AG20443 (cell line): ENCODE results near the gene CACTIN.
A peak's percentile ranks its signal among the peaks of the same experiment; 100 is the strongest.

Experiments
- DNase-seq: peaks from one replicate; pipeline ENCODE4 v3.0.0; 2012; ENCODE audit warnings: low spot score, mixed read lengths

CACTIN gene

DNA sequence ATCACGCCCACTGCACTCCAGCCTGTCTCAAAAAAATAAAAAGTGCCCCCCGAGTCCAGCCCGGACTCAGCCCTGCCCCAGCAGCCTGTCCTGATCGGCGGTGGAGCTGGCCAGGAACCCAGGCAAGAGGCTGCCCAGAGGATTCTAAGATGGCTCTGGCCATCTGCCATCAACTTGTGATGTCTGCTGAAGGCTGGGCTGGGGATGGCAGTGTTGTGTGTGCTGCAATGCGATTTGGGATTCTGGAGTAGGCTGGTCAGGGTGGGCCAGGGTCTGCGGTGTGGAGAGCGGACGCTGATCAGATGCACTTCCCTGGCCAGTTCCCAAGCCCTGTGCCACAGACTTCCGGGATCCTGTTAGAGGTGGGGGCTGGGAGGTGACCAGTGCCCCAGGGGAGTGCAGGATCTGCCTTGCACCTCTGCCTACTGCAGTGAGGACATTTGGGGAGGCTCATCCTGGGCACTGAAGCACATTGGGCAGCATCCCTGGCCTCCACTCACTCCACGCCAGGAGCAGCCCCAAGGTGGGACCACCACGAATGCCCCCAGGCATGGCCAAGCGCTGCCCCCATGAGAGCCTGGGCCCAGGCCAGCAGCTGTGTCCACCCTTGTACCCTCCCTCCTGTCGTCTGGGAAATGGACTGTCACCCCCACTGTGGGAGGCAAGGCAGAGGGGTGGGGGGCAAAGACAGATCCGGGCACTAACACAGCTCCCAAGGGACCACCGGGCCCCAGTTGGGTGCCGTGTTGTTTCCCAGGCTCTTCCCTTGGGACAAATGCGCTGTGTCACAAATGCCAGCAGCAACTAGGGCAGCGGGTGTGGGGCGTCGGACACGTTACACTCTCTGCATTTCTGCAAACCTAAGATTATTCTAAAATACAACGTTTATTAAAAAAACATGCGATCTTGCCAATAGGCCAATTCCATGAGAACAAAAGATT lies 16.5 kb downstream of the CACTIN start:
- no peak for DNase-seq

GRCh38 chr19:3608750-3609322 lies 17.8 kb downstream of the CACTIN start:
- no peak for DNase-seq

DNA sequence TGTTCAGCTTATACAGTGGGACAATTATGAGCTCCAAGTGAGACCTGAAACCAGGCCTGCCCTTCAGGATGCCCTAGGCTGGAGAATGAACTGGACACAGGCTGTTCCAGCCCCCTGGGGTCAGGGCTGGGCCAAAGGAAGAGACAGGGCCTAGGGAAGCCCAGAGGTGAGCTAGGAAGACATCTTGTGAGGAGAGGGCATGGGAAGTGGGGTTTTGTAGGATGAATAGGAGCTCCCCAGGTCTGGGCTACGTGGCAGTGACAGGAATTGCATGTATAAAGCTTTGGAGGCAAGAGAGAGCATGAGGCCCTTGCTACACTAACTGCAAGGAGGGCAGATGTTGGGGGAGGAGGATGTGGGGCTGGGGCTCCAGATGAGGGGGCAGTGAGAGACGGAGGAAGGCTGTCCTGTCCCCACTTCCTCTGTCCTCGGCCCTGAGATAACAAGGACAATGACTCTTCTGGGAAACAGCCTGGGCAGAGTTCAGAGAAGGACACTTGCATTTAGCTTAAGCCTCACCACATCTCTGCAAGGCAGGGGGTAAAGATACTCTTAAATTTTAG lies 18.4 kb downstream of the CACTIN start:
- DNase-seq, result no peak

DNA sequence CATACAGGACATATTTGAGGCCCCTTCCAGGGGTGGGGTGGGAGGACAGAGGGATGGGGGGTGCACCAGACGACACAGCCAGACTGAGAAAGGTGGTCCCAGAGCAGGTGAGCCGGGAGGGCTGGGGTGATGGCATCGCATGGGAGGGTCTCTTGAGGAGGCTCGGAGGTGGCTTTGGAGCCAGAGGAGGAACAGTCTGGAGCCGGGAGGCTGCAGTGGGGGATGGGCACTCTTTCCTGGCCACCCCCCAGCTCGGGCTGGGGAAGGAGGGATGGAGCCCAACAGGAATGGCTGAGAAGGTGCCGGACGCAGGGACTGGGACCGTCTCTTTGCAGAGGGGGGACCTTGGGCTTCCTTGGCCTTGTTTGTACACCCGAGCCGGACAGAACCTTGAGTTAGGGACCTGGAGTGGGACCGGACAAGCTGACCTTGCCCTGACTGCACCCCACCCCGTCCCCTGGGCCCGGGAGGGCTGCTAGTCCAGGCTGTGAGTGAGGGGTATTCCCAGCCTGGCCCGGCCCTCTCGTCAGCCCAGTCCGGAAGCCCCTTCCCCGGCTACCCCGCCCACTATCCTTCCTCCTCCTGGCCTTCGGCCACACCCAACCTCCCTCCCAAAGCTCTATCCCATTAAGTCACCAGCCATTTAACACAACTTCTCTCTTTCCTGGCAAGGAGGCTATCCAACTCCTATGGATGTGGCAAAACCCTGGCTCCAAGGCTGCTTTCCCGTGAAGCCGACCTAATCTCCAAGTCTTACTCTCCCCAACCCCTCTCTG lies 19.1 kb downstream of the CACTIN start:
- DNase-seq, result peak; percentile 65

- DNase-seq, result peak; percentile 94
Observed at GRCh38 chr19:3606690-3607289, 19.8 kb downstream of the CACTIN start, which contains the start of gene TBXA2R. Gene TBXA2R (minus strand): TSS chr19:3606875. CDS start chr19:3600634, 6,241 bp downstream.

GRCh38 chr19:3606174-3606689 lies 20.4 kb downstream of the CACTIN start:
- peak; percentile 59 for DNase-seq

DNA sequence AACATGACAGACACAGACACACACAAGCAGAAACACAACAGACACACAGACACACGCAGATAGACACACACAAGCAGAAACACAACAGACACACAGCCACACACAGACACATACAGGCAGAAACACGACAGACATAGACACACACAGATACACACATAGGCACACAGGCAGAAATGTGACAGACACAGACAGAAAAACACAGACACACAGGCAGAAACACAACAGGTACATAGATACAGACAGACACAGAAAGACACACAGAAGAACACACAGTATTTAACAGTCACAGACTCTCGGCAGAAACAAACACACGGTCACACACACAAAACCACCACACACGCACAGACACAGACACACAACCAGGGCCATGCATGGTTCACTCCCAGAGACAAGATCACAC lies 20.8 kb downstream of the CACTIN start:
- no peak for DNase-seq

GRCh38 chr19:3605361-3605760 lies 21.2 kb downstream of the CACTIN start:
- DNase-seq, result no peak

- DNase-seq, result no peak
Observed at GRCh38 chr19:3604987-3605343, 21.6 kb downstream of the CACTIN start.

- no peak for DNase-seq
Observed at GRCh38 chr19:3604227-3604986, 22.2 kb downstream of the CACTIN start.

DNA sequence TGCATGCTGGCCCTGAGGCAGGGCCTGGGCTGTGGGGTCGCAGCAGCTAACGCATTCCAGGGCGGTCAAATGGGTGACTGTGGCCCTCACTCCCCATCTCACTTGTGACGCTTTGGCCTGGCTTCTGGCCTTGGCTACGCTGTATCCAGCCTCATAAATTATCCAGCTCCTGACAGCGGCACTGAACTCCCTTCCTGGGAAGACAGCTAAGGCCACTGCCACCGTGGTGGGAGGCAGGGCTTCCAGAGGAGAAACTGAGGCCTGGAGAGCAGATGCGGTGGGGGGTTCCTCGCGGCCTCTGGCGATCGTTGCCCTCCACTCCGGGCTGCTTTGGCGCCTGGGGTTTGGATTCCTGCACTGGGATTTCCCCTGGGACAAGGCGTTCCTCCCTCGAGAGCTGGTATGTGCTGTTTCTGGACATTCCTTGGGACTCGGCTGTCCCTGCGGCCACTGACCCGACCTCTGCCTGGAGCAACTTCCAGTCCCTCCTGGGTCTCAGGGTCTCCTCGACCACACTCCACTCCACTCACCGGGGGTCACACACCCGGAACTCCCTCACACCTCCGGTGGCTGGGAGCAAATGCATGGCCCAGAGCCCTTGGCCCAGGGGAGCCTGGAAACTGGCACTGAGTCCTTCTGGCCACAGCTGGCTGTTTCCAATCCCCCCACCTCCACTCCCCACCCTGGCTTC lies 23.3 kb downstream of the CACTIN start:
- DNase-seq, result no peak

DNA sequence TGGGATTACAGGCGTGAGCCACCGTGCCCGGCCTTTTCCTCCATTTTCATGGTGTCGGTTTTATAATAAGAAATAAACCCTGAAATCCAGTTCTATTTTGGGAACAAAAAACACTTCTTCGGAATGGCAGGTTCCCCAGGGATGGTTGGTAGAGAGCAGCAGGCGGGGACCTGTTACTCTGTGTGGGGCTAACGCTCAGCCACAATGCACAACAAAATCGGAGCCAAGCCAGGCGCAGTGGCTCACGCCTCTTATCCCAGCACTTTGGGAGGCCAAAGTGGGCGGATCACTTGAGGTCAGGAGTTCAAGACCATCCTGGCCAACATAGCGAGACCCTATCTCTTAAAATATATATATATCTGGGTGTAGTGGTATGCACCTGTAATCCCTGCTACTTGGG lies 25.6 kb downstream of the CACTIN start:
- DNase-seq, result no peak

DNA sequence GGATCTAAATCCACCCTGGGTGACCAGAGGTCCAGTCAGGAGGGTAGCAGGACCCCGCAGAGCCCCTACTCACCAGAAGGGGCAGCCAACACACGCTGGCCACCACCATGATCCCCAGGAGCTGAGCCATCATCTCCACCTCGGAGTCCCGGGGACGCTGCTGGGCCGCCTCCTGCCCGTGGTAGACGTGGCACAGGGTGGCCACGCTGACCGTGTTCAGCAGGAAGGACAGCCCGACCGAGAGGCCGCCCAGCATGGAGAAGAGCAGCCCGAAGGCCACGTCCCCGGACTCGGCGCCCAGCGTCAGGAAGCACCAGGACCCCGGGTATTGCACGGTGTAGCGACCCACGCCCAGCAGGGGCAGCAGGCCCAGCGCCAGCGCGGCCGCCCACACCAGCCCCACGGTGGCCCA lies 26.8 kb downstream of the CACTIN start:
- DNase-seq, result no peak

DNA sequence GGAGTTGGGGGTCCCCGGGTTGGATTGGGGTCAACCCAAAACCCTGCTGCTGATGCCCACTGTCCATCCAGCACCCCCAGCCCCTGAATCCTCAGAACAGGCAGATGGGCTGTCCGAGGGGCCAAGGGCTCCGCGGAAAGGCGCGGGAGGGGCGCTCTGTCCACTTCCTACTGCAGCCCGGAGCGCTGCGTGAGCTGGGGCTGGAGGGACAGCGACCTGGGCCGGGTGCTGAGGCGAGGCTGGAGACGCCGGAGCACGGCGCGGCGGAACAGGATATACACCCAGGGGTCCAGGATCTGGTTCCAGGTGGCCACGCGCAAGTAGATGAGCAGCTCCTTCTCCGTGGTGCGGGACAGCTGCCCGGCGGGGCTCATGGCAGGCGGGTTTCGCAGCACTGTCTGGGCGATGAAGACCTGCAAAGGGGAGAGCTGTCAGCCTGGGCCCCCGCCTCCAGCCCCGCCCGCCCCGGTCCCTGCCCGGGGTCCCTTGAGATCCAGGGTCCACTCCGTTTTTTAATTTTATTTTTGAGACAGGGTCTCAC lies 31.0 kb downstream of the CACTIN start:
- no peak for DNase-seq

GRCh38 chr19:3593156-3593555 lies 33.4 kb downstream of the CACTIN start:
- no peak for DNase-seq

- DNase-seq, result no peak
Observed at GRCh38 chr19:3591876-3592613, 34.5 kb downstream of the CACTIN start.

GRCh38 chr19:3590991-3591659 lies 35.5 kb downstream of the CACTIN start:
- no peak for DNase-seq

GRCh38 chr19:3589949-3590348 lies 36.6 kb downstream of the CACTIN start:
- no peak for DNase-seq

- no peak for DNase-seq
Observed at GRCh38 chr19:3589439-3589838, 37.2 kb downstream of the CACTIN start.
